Neuronal stem cell (in vitro differentiated cells): ENCODE results near the gene CAPZB.
A peak's percentile ranks its signal among the peaks of the same experiment; 100 is the strongest.

ENCODE experiments used
- DNase-seq: peaks from one replicate; pipeline ENCODE4 v3.0.0-alpha.2; 2013; ENCODE audit warnings: low spot score
- H2AFZ ChIP-seq: one replicate; pipeline ENCODE4 v1.6.1; 2013; ENCODE audit warnings: mild to moderate bottlenecking, low read length, inconsistent platforms
- H2AK5ac ChIP-seq: 2 replicates; pipeline ENCODE4 v1.6.1; 2013; ENCODE audit warnings: low read depth, mild to moderate bottlenecking, inconsistent platforms, low read length, moderate library complexity, mixed read lengths
- H2BK120ac ChIP-seq: 2 replicates; pipeline ENCODE4 v1.6.1; 2013; ENCODE audit warnings: low read depth, mild to moderate bottlenecking, inconsistent platforms, low read length, moderate library complexity, mixed read lengths
- H2BK12ac ChIP-seq: one replicate; pipeline ENCODE4 v1.6.1; 2013; ENCODE audit warnings: low read length, inconsistent platforms
- H2BK15ac ChIP-seq: 2 replicates; pipeline ENCODE4 v1.6.1; 2013; ENCODE audit warnings: mild to moderate bottlenecking, low read length, inconsistent platforms, mixed read lengths
- H2BK5ac ChIP-seq: one replicate; pipeline ENCODE4 v1.6.1; 2013; ENCODE audit warnings: inconsistent platforms, mild to moderate bottlenecking, low read length, moderate library complexity
- H3K14ac ChIP-seq: one replicate; pipeline ENCODE4 v1.6.1; 2013; ENCODE audit warnings: low read length, inconsistent platforms
- H3K18ac ChIP-seq: 2 replicates; pipeline ENCODE4 v1.6.1; 2013; ENCODE audit warnings: low read length, inconsistent platforms
- H3K23ac ChIP-seq: 2 replicates; pipeline ENCODE4 v1.6.1; 2013; ENCODE audit warnings: low read depth, mild to moderate bottlenecking, mixed read lengths, low read length, inconsistent platforms; ENCODE audit not compliant: poor library complexity
- H3K27ac ChIP-seq: replicated peaks from 3 replicates; pipeline ENCODE4 v1.5.1; 2013; ENCODE audit warnings: low read length, inconsistent platforms
- H3K27me3 ChIP-seq, 3 experiments: 2 replicates each; pipeline ENCODE4 v1.6.1; 2013; ENCODE audit warnings: low read length in 3 of 3, mild to moderate bottlenecking in 2 of 3, inconsistent platforms in 1 of 3, low read depth in 1 of 3, mixed read lengths in 1 of 3, moderate library complexity in 1 of 3; ENCODE audit not compliant: control insufficient read depth in 3 of 3, insufficient read depth in 3 of 3
- H3K36me3 ChIP-seq, 2 donors: replicated peaks in 1 of 2; 2 replicates each; pipeline ENCODE4 v1.6.1; 2013; ENCODE audit warnings: low read length in 2 of 2; ENCODE audit not compliant: control insufficient read depth in 2 of 2, insufficient read depth in 2 of 2
- H3K4ac ChIP-seq: 2 replicates; pipeline ENCODE4 v1.6.1; 2013; ENCODE audit warnings: inconsistent platforms, mild to moderate bottlenecking, low read length, moderate library complexity
- H3K4me1 ChIP-seq, 2 donors: 1 replicate in 1 of 2; 2 replicates in 1 of 2; pipeline ENCODE4 v1.6.1; 2013; ENCODE audit warnings: low read length in 2 of 2, low read depth in 1 of 2; ENCODE audit not compliant: control insufficient read depth in 2 of 2, insufficient read depth in 1 of 2
- H3K4me2 ChIP-seq: one replicate; pipeline ENCODE4 v1.6.1; 2013; ENCODE audit warnings: mild to moderate bottlenecking, low read length, inconsistent platforms; ENCODE audit not compliant: insufficient read depth, poor library complexity, severe bottlenecking
- H3K4me3 ChIP-seq, 2 donors: 2 replicates each; pipeline ENCODE4 v1.5.1; 2013; ENCODE audit warnings: low read length in 2 of 2, mild to moderate bottlenecking in 2 of 2, inconsistent platforms in 1 of 2, moderate library complexity in 1 of 2
- H3K79me1 ChIP-seq: one replicate; pipeline ENCODE4 v1.6.1; 2013; ENCODE audit warnings: low read depth, mild to moderate bottlenecking, inconsistent platforms, low read length, moderate library complexity
- H3K9ac ChIP-seq: one replicate; pipeline ENCODE4 v1.6.1; 2013; ENCODE audit warnings: mild to moderate bottlenecking, low read depth, low read length, inconsistent platforms; ENCODE audit not compliant: poor library complexity
- H3K9me3 ChIP-seq, 2 donors: replicated peaks in 1 of 2; 2 replicates each; pipeline versions ENCODE3 to v1.6.1; 2013; ENCODE audit warnings: low read length in 2 of 2, mild to moderate bottlenecking in 2 of 2, inconsistent platforms in 1 of 2, low read depth in 1 of 2, mixed read lengths in 1 of 2, moderate library complexity in 1 of 2; ENCODE audit not compliant: control insufficient read depth in 2 of 2, insufficient read depth in 1 of 2
- H4K8ac ChIP-seq: one replicate; pipeline ENCODE4 v1.6.1; 2013; ENCODE audit warnings: low read depth, mild to moderate bottlenecking, inconsistent platforms, low read length, moderate library complexity
- H4K91ac ChIP-seq: one replicate; pipeline ENCODE4 v1.6.1; 2013; ENCODE audit warnings: low read length, low read depth, mild to moderate bottlenecking, inconsistent platforms; ENCODE audit not compliant: poor library complexity
- whole genome bisulfite sequencing, 2 donors: extraction: QIAGEN DNeasy Blood & Tissue Kit; methylation state at CpG; one replicate each; pipeline ENCODE4 v1.1.7; 2013; ENCODE audit warnings: missing lambda C conversion rate in 2 of 2, mixed read lengths in 1 of 2; ENCODE audit not compliant: insufficient read length in 2 of 2, insufficient replicate concordance in 1 of 2; ENCODE audit errors: extremely low coverage in 2 of 2; 5-methylcytosine and 5-hydroxymethylcytosine counted together

Gene CAPZB

GRCh38 chr1:19457607-19458006 lies 27.7 kb downstream of the CAPZB start:
- H3K14ac ChIP-seq: no peak overlapping the region
- no peaks in the 10 kb centered on the region for H3K27me3 ChIP-seq
- no peak overlapping the region for H2BK15ac ChIP-seq
- no peak overlapping the region for H3K4me3 ChIP-seq
- H2AK5ac ChIP-seq: no peak overlapping the region
- no CpG with 5 or more reads among the region's 8 CpGs for WGBS, 2 donors
- H3K4me2 ChIP-seq: peak overlapping the region; percentile 14
- H2BK120ac ChIP-seq: no peak overlapping the region
- no peak overlapping the region for H3K18ac ChIP-seq
- no peak overlapping the region for H2BK5ac ChIP-seq
- H4K8ac ChIP-seq: no peak overlapping the region
- no peak overlapping the region for H2BK12ac ChIP-seq
- no peak overlapping the region for H3K23ac ChIP-seq
- H3K9me3 ChIP-seq: no peaks in the 10 kb centered on the region
- no peak overlapping the region for H3K9ac ChIP-seq
- H3K27ac ChIP-seq: peak overlapping the region; percentile 90
- peaks cover 20 to 47% of the 10 kb centered on the region in 2 donors for H3K4me1 ChIP-seq
- peaks cover 3% of the 10 kb centered on the region for H3K79me1 ChIP-seq
- DNase-seq: no peak
- no peak overlapping the region for H3K4ac ChIP-seq
- peaks cover 0 to 9% of the 10 kb centered on the region in 2 donors for H3K36me3 ChIP-seq
- H2AFZ ChIP-seq: no peak overlapping the region
- H4K91ac ChIP-seq: no peak overlapping the region

- no peak overlapping the region for H4K8ac ChIP-seq
- no peak overlapping the region for H3K23ac ChIP-seq
- H3K14ac ChIP-seq: no peak overlapping the region
- peaks cover 8% of the 10 kb centered on the region for H3K79me1 ChIP-seq
- H3K4ac ChIP-seq: no peak overlapping the region
- DNase-seq: peak; percentile 86
- H3K9me3 ChIP-seq: no peaks in the 10 kb centered on the region
- peaks cover 0 to 9% of the 10 kb centered on the region in 2 donors for H3K36me3 ChIP-seq
- no peak overlapping the region for H2BK120ac ChIP-seq
- no peak overlapping the region for H3K4me3 ChIP-seq
- no peak overlapping the region for H2BK12ac ChIP-seq
- H3K4me1 ChIP-seq: peaks cover 20 to 49% of the 10 kb centered on the region in 2 donors
- no peaks in the 10 kb centered on the region for H3K27me3 ChIP-seq
- H3K27ac ChIP-seq: peak overlapping the region; percentile 90
- H2BK15ac ChIP-seq: no peak overlapping the region
- H3K4me2 ChIP-seq: peak overlapping the region; percentile 28
- H2BK5ac ChIP-seq: no peak overlapping the region
- H3K18ac ChIP-seq: no peak overlapping the region
- H3K9ac ChIP-seq: no peak overlapping the region
- H4K91ac ChIP-seq: no peak overlapping the region
- WGBS, 2 donors: no CpG with 5 or more reads among the region's 9 CpGs
- H2AFZ ChIP-seq: no peak overlapping the region
- no peak overlapping the region for H2AK5ac ChIP-seq
Measured at GRCh38 chr1:19456968-19457441, 28.3 kb downstream of the CAPZB start.

DNA sequence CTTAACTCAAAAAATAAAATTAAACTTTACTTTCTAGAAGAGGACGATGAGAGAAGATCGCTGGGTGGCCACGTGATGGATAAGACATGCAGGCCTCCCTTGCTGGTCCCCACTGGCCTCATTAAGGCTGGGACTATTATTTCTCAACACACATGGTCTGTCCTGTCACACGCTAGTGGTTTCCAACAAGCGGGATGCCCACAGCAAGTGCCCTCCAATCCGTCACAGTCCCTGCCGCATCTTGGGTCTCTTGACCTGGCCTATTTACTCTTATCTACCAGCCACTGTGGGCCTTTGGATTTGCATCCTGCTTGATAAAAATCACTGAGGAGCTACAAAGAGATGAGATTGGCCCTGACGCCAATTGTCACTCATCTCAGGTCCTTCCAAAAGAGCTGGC lies 30.0 kb downstream of the CAPZB start:
- no CpG with 5 or more reads among the region's 8 CpGs for whole genome bisulfite sequencing, 2 donors
- H2BK15ac ChIP-seq: no peak overlapping the region
- H3K9ac ChIP-seq: no peak overlapping the region
- no peak overlapping the region for H4K91ac ChIP-seq
- no peaks in the 10 kb centered on the region for H3K9me3 ChIP-seq
- no peak overlapping the region for H4K8ac ChIP-seq
- no peak overlapping the region for H3K4me3 ChIP-seq
- peak overlapping the region; percentile 88 for H3K18ac ChIP-seq
- no peak overlapping the region for H2BK5ac ChIP-seq
- H3K27me3 ChIP-seq: no peaks in the 10 kb centered on the region
- H2BK12ac ChIP-seq: no peak overlapping the region
- no peak overlapping the region for H3K4ac ChIP-seq
- no peak overlapping the region for H2BK120ac ChIP-seq
- no peak overlapping the region for H3K4me2 ChIP-seq
- no peak for DNase-seq
- peaks cover 13 to 41% of the 10 kb centered on the region in 2 donors for H3K4me1 ChIP-seq
- H3K23ac ChIP-seq: no peak overlapping the region
- H3K27ac ChIP-seq: peak overlapping the region; percentile 90
- H3K36me3 ChIP-seq: peaks cover 2 to 5% of the 10 kb centered on the region in 2 donors
- no peak overlapping the region for H3K14ac ChIP-seq
- peaks cover 10% of the 10 kb centered on the region for H3K79me1 ChIP-seq
- H2AK5ac ChIP-seq: no peak overlapping the region
- no peak overlapping the region for H2AFZ ChIP-seq

GRCh38 chr1:19454265-19455146 lies 30.8 kb downstream of the CAPZB start:
- Histone ChIP-seq H3K18ac (peak overlapping the region; percentile 81), H3K23ac (no peak overlapping the region), H3K79me1 (peaks cover 10% of the 10 kb centered on the region), H3K36me3 (peaks cover 2 to 9% of the 10 kb centered on the region in 2 donors), H2AK5ac (peak overlapping the region; percentile 73), H3K9me3 (no peaks in the 10 kb centered on the region), H3K27me3 (no peaks in the 10 kb centered on the region), H3K4me2 (no peak overlapping the region), H2BK5ac (no peak overlapping the region), H2BK120ac (no peak overlapping the region), H2BK15ac (no peak overlapping the region), H3K14ac (no peak overlapping the region), H3K27ac (no peak overlapping the region), H4K8ac (no peak overlapping the region), H3K9ac (no peak overlapping the region), H2AFZ (no peak overlapping the region), H3K4me3 (no peak overlapping the region), H3K4ac (no peak overlapping the region), H2BK12ac (no peak overlapping the region), H3K4me1 (peaks cover 13 to 38% of the 10 kb centered on the region in 2 donors), H4K91ac (no peak overlapping the region)
- no peak for DNase-seq
- no CpG with 5 or more reads among the region's 11 CpGs for WGBS, 2 donors
